WTC11 (cell line): ENCODE results near the gene HYDIN.

Source experiments
- ATF2 ChIP-seq: sonication (generic); formaldehyde crosslinking; IDR thresholded peaks from 2 replicates; pipeline ENCODE4 v1.8.1; 2022; ENCODE audit warnings: low read depth, missing genetic modification reagents, borderline replicate concordance
- CTCF ChIP-seq: fragments of 200-600 bp; IDR thresholded peaks from 2 replicates; pipeline ENCODE4 v1.8.0; 2022; ENCODE audit warnings: antibody characterized with exemption
- ERG ChIP-seq: fragments of 250-450 bp; sonication (Bioruptor Pico); IDR thresholded peaks from 2 replicates; pipeline ENCODE4 v1.8.0; 2021; ENCODE audit warnings: mild to moderate bottlenecking
- MYBL2 ChIP-seq: sonication (generic); formaldehyde crosslinking; IDR thresholded peaks from 2 replicates; pipeline ENCODE4 v1.8.1; 2023; ENCODE audit warnings: mild to moderate bottlenecking, moderate library complexity, missing genetic modification reagents
- NFYB ChIP-seq: sonication (generic); formaldehyde crosslinking; conservative IDR thresholded peaks from 2 replicates; pipeline ENCODE4 v1.8.0; 2022; ENCODE audit warnings: low read depth, missing genetic modification reagents
- NR2C2 ChIP-seq: sonication (generic); formaldehyde crosslinking; IDR thresholded peaks from 2 replicates; pipeline ENCODE4 v1.8.0; 2022; ENCODE audit warnings: mild to moderate bottlenecking, missing genetic modification reagents
- SP1 ChIP-seq: sonication (generic); formaldehyde crosslinking; conservative IDR thresholded peaks from 2 replicates; pipeline ENCODE4 v1.8.1; 2022; ENCODE audit warnings: missing genetic modification reagents
- STAT6 ChIP-seq: sonication (generic); formaldehyde crosslinking; conservative IDR thresholded peaks from 2 replicates; pipeline ENCODE4 v1.8.1; 2023; ENCODE audit warnings: mild to moderate bottlenecking, low read depth, missing genetic modification reagents, moderate library complexity
- ZNF281 ChIP-seq: sonication (generic); formaldehyde crosslinking; IDR thresholded peaks from 2 replicates; pipeline ENCODE4 v1.8.0; 2023; ENCODE audit warnings: mild to moderate bottlenecking, missing genetic modification reagents

- TF ChIP-seq ERG (CRISPR knock-in tag) (no peak), ATF2 (CRISPR knock-in tag) (no peak), NFYB (CRISPR knock-in tag) (no peak), STAT6 (CRISPR knock-in tag) (no peak), NR2C2 (no peak), MYBL2 (no peak), SP1 (no peak), CTCF (no peak), ZNF281 (CRISPR knock-in tag) (no peak)
Observed at GRCh38 chr16:70774261-70774660, 456.3 kb downstream of the HYDIN start.
